Measurements from ENCODE around the gene FCHSD1.

The FCHSD1 gene

GRCh38 chr5:141672841-141673813 lies 21.9 kb upstream of the FCHSD1 start:
- DNase-seq (ENCODE audit: low read depth): no peak

- no peak for DNase-seq (ENCODE audit: low read depth)
Observed at GRCh38 chr5:141672071-141672840, 21.0 kb upstream of the FCHSD1 start.

GRCh38 chr5:141669520-141669919 lies 18.3 kb upstream of the FCHSD1 start:
- DNase-seq (ENCODE audit: low read depth): no peak

- DNase-seq (ENCODE audit: low read depth): no peak
Observed at GRCh38 chr5:141668601-141669265, 17.5 kb upstream of the FCHSD1 start.

- DNase-seq (ENCODE audit: low read depth): no peak
Observed at GRCh38 chr5:141665995-141666940, 15.1 kb upstream of the FCHSD1 start.

GRCh38 chr5:141664733-141665461 lies 13.7 kb upstream of the FCHSD1 start:
- DNase-seq (ENCODE audit: low read depth): no peak

GRCh38 chr5:141663506-141663905 lies 12.3 kb upstream of the FCHSD1 start:
- no peak for DNase-seq (ENCODE audit: low read depth)

- DNase-seq (ENCODE audit: low read depth): no peak
Observed at GRCh38 chr5:141662028-141662427, 10.8 kb upstream of the FCHSD1 start.

- peak; percentile 73 for DNase-seq (ENCODE audit: low read depth)
Observed at GRCh38 chr5:141657937-141658545, 6.8 kb upstream of the FCHSD1 start.

GRCh38 chr5:141657404-141657803 lies 6.2 kb upstream of the FCHSD1 start:
- no peak for DNase-seq (ENCODE audit: low read depth)

- no peak for DNase-seq (ENCODE audit: low read depth)
Observed at GRCh38 chr5:141656396-141656795, 5.2 kb upstream of the FCHSD1 start.

GRCh38 chr5:141655020-141655419 lies 3.8 kb upstream of the FCHSD1 start:
- no peak for DNase-seq (ENCODE audit: low read depth)

- peak; percentile 44 for DNase-seq (ENCODE audit: low read depth)
Observed at GRCh38 chr5:141654298-141654697, 3.1 kb upstream of the FCHSD1 start.

GRCh38 chr5:141651728-141652105 lies 499 bp upstream of the FCHSD1 start:
- DNase-seq (ENCODE audit: low read depth): no peak

GRCh38 chr5:141649972-141650371 lies 1.2 kb downstream of the FCHSD1 start:
- DNase-seq (ENCODE audit: low read depth): no peak

- DNase-seq (ENCODE audit: low read depth): no peak
Observed at GRCh38 chr5:141649056-141649688, 2.0 kb downstream of the FCHSD1 start.

GRCh38 chr5:141647851-141648250 lies 3.4 kb downstream of the FCHSD1 start:
- DNase-seq (ENCODE audit: low read depth): no peak

- DNase-seq (ENCODE audit: low read depth): no peak
Observed at GRCh38 chr5:141647242-141647641, 4.0 kb downstream of the FCHSD1 start.

GRCh38 chr5:141646026-141646425 lies 5.2 kb downstream of the FCHSD1 start:
- DNase-seq (ENCODE audit: low read depth): no peak

Measured in stromal cell of bone marrow (primary cell).